ENCODE results near the gene FCRLB.
"Not testable (repeated sequence)": the region's sequence is repeated elsewhere in the genome, so short reads cannot be mapped to it uniquely, and the experiment has no call there.

Gene FCRLB, protein sequence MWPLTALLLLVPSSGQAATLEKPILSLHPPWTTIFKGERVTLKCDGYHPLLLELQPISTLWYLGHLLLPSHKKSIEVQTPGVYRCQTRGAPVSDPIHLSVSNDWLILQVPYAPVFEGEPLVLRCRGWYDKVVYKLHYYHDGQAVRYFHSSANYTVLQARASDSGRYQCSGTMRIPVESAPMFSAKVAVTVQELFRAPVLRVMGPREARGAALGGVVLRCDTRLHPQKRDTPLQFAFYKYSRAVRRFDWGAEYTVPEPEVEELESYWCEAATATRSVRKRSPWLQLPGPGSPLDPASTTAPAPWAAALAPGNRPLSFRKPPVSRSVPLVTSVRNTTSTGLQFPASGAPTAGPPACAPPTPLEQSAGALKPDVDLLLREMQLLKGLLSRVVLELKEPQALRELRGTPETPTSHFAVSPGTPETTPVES

GRCh38 chr1:161720956-161721737 lies at the start of gene FCRLB:
FCRLB (plus strand) TSS chr1:161721544; CDS start chr1:161722673, 1,129 bp downstream.
- DNase-seq: no peak

GRCh38 chr1:161673437-161673836 lies 47.9 kb upstream of the FCRLB start:
- DNase-seq: peak; percentile 54

- not testable (repeated sequence) for DNase-seq
Measured at GRCh38 chr1:161674447-161674846, 46.9 kb upstream of the FCRLB start.

DNA sequence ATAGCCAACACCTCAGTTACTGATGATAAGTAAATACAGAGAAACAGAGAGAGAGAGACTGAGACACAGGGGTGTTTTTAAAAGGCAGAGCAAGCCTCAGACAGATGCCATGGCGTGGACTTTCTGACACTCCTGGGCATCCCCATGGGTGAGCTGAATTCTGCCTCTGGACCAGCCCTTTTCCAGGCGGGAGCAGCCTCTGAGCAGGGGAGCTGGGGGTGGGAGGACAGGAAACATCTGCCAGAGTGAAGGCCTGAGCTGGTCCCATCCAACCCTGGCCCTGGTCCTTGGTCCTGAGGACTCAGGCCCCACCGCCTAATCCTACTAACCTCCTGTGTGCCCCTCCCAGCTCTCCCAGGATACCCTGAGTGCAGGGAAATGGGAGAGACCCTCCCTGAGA lies 46.4 kb upstream of the FCRLB start:
- DNase-seq: peak; percentile 50

DNA sequence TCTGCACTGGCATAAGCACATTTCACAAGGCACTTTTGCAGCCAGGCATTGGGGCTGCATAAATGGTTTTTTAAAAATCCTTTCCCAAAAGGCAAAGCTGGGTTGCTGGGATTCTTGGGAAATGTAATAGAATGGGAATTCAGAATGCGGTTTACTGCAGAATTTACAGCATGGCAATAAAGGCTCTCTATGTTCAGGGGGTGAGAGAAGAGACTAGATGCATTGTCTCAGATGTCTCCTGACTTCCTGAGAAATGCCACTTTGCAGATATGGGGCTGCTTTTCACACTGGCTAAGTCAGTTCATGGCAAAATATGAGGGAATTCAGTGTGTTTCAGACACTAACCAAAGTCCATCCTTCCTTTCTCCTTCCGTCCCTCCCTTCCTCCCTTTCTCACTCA lies 44.9 kb upstream of the FCRLB start:
- no peak for DNase-seq

GRCh38 chr1:161676958-161677689 lies 44.2 kb upstream of the FCRLB start:
- DNase-seq: no peak

- DNase-seq: no peak
Measured at GRCh38 chr1:161678500-161678899, 42.8 kb upstream of the FCRLB start.

GRCh38 chr1:161681879-161682278 lies 39.5 kb upstream of the FCRLB start:
- DNase-seq: no peak

- no peak for DNase-seq
Measured at GRCh38 chr1:161688946-161689345, 32.4 kb upstream of the FCRLB start.

DNA sequence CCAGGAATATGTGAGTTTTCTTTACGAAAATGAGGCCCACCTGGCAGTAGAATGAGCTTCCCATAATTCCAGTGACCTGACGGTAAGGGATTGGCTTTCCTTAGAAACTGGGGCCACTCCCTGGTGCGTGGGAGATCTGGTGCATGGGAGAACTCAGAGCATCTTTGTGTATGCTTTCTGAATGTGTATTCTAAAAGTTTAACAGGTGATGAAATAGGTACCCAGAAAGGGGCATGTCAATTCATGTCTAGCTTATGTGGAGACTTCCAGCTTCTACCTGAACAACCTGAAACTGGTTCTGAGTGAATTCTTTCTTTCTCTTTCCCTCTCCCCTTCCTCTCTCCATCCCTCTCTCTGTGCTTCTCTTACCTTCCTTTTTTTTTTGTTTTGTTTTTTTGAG lies 29.5 kb upstream of the FCRLB start:
- no peak for DNase-seq

DNA sequence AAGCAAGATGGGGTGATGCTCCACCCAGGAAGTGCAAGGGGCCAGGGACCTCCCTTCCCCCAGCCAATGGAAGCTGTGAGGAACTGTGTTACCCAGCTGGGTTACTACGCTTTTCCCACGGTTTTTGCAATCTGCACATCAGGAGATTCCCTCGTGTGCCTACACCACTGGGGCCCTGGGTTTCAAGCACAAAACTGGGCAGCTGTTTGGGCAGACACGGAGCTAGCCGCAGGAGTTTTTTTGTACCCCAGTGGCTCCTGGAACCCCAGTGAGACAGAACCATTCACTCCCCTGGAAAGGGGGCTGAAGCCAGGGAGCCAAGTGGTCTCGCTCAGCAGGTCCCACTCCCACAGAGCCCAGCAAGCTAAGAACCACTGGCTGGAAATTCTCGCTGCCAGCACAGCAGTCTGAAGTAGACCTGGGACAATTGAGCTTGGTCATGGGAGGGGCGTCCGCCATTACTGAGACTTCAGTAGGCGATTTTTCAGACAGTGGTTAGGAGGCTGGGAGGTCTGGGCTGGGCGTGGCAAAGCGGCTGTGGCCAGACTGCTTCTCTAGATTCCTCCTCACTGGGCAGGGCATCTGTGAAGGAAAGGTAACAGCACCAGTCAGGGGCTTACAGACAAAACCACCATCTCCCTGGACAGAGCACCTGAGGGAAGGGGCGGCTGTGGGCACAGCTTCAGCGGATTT lies 28.2 kb upstream of the FCRLB start:
- not testable (repeated sequence) for DNase-seq

DNA sequence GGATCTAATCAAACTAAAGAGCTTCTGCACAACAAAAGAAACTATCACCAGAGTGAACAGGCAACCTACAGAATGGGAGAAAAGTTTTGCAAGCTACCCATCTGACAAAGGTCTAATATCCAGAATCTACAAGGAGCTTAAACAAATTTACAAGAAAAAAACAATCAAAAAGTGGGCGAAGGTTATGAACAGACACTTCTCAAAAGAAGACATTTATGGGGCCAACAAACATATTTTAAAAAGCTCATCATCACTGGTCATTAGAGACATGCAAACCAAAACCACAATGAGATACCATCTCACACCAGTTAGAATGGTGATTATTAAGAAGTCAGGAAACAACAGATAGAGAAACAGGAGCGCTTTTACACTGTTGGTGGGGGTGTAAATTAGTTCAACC lies 23.0 kb upstream of the FCRLB start:
- DNase-seq: not testable (repeated sequence)

- no peak for DNase-seq
Measured at GRCh38 chr1:161702250-161702649, 19.1 kb upstream of the FCRLB start.

DNA sequence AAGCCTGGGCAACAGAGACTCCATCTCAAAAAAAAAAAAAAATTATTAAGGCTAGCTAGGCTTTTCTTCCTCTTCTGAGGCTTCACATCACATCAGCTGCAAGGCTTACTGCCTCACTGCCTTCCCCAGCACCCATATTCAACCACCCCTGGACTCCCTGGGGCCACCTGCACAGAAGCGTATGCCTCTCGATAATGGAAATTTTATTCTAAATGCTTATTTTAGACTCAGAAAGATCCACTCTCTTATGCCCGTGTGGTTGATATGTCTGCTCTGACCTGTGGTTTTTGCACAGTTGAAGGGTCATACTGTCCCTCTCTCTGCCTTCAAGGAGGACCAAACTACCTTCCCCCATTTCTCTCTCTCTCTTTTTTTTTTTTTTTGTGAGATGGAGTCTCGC lies 15.8 kb upstream of the FCRLB start:
- DNase-seq: no peak

DNA sequence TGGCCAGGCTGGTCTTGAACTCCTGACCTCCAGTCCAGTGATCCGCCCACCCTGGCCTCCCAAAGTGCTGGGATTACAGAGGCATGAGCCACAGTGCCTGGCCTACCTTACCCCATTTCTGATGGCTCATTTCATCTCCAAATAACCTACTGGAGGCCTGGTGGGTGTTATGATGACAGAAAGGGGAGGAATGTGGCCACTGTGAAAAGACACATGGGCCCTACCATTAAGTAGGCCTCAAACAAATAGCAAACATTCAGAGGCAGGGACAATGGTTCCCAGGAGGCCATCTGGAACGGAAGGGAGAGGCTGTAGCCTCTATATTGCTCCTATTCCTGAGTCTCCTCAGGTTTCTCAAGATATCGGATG lies 15.2 kb upstream of the FCRLB start:
- no peak for DNase-seq

DNA sequence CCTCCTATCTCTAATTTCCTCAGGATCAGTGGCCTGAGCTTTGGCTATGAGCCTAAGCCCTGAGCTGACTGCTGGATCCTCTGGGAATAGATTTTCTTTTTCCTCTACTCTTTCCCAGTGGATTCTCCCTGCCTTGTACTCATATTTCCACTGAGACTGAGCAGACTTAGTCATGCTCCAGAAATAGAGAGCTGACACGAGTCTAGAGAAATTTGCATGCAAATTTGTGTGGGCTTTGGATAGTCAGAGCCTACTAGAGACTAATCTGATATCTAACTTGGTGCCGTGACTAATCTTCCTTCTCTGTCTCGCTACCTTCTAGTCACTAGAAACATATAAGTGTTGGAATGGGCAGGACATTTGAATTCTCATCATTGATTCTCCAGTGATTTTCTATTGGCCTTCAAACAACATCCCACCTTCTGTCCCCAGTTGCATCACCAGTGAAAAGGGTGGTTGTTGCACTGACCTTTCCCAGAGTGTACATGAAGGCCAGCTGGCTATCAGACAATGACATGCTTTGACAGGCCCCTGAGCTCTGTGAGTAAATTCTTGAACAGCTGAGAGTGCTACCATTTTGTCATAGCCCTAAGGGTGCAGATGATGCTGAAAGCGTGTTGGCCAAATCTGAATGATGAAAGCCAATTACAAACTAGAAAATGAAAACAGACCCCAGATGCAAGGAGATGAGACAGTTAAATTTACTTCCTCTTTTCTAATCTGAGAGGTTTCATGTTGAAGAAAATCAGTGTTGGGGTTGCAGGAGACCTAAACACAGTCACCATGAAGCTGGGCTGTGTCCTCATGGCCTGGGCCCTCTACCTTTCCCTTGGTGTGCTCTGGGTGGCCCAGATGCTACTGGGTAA lies 14.6 kb upstream of the FCRLB start, which contains the start of gene FCRLA:
TSS of gene FCRLA (plus strand) at position 748 of the 866 bp plus-strand sequence. CDS start at position 784, 36 bp downstream.
- DNase-seq: no peak

- DNase-seq: no peak
Measured at GRCh38 chr1:161707503-161707902, 13.8 kb upstream of the FCRLB start.

GRCh38 chr1:161709373-161709772 lies 12.0 kb upstream of the FCRLB start:
- no peak for DNase-seq

DNA sequence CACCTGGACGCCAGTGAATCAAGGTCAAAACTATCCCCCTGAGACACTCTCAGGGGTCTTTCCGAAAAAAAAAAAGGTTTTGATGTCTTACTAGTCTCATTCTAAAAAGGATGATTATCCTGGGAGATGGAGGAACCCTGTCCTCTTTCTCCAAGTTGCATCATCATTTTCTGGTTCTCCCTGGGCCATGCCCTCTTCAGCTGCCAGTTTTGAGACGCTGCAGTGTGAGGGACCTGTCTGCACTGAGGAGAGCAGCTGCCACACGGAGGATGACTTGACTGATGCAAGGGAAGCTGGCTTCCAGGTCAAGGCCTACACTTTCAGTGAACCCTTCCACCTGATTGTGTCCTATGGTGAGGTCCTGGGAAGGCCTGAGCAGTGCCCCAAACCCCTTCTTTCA lies 10.8 kb upstream of the FCRLB start:
- DNase-seq: no peak

GRCh38 chr1:161718559-161719324 lies 2.6 kb upstream of the FCRLB start:
- no peak for DNase-seq

- no peak for DNase-seq
Measured at GRCh38 chr1:161719325-161719611, 2.1 kb upstream of the FCRLB start.

Data from islet precursor cell (in vitro differentiated cells).